NCI-H524 treated with DMSO at 0.1 percent for 48 hours (cell line): Measurements from ENCODE around the gene CHRNA4.

Source experiments
- DNase-seq: peaks from one replicate; lab custom pipeline; 2025; lab: John Stamatoyannopoulos, UW

CHRNA4 gene

DNA sequence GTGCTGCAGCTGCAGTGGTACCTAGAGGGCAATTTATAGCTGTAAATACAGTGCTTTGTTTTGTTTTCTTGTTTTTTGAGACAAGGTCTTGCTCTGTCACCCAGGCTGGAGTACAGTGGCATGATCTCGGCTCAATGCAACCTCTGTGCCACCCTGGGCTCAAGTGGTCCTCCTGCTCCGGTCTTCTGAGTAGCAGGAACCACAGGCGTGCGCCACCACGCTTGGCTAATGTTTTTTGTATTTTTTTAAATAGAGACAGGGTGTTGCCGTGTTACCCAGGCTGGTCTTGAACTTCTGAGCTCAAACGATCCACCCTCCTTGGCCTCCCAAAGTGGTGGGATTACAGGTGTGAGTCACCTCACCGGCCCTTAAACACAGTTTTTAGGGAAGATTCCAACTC lies 26.8 kb downstream of the CHRNA4 start:
- no peak for DNase-seq

GRCh38 chr20:63333241-63333836 lies 27.8 kb downstream of the CHRNA4 start:
- no peak for DNase-seq

GRCh38 chr20:63332488-63333240 lies 28.5 kb downstream of the CHRNA4 start:
- DNase-seq = no peak

GRCh38 chr20:63331741-63332400 lies 29.3 kb downstream of the CHRNA4 start:
- no peak for DNase-seq

GRCh38 chr20:63330940-63331339 lies 30.2 kb downstream of the CHRNA4 start:
- no peak for DNase-seq

DNA sequence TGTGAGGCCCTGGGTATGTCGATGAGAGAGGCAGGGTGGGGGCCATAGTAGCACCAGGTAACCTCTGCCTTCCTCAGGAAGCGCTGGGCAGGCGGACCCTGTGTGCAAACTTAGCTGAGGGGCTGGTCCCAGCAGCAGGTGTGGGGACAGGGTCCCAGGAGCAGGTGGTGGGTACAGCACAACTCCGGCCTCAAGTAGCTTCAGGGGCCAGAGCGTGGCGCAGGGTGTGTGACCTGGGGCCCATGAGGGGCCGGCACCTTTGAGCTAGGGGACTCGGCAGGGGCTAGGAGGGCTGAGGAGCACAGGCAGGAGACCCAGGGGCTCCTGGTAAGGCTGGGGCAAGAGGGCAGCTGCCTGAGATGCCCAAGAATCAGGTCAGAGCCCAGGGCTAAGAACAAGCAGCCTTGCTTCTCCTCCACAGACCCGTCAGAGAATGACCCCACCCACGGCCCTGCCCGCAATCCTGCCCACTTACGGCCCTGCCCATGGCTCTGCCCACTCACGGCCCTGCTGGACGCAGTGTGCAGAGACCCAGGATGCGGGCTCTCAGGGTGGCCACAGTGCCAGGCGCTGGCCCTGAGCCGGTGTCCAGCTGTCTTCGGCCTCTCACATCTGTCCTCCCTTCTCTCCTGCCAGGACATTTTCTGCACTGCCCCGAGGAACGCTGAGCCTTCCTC lies 30.9 kb downstream of the CHRNA4 start:
- no peak for DNase-seq

DNA sequence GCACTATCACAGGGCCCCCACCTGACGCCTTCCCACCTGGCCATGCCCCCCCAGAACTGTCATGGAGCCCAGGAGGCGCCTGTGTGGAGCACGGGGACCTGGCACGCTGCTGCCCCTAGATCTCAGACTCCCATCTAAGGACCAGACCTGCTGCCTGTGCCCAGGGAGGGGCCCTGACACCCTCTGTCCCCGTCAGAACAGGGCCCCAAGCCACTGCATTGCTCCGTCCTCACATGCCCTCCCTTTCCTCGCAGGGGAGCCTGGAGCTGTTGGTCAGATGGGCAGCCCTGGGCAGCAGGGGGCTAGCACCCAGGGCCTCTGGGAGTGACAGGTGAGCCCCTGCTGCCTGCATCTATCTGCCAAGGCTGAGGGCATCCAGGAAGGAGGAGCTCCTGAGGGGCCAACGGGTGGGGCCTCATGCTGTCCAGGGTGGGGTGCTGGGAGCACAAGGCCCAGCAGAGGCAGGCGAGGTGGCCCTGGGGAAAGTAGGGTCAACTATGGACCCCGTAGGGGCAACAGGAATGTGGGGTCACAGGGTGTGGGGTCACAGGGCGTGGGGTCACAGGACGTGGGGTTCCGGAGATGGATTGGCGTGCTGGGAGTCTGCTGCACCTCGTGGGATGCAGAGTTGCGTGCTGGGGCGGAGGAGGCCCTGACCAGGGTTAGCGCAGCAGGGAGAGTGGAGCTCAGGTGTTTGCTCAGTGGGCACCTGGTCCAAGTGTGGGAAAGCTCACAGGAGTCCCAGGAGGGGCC lies 31.6 kb downstream of the CHRNA4 start:
- no peak for DNase-seq

GRCh38 chr20:63328718-63329275 lies 32.4 kb downstream of the CHRNA4 start:
- no peak for DNase-seq

DNA sequence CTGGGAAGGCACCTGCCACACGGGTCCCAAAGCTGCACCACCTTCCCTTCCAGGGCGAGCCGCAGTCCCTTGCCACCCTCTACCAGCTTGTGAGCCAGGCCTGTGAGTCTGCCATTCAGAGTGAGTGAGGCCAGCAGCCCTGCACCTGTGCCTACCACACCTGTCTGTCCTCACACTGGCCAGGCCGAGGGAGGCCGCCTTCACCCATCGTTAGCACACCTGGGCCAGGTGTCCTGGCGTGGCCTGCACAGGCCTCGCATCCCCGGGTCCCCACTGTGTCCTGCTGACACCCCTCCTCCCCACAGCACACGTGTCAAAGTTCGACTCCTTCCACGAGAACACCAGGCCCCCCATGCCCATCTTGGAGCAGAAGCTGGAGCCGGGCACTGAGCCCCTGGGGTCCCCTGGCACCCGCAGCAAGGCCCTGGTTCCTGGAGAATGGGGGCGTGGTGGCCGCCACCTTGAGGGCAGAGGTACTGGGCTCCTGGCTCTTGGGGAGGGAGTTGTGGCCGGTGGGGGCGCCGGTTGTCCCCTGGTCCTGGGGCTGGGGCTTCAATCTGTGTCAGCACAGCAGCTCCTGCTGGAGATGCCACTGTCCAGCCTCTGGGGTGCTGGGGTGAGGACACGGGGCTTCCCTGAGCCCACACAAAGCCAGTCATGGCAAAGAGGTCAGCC lies 33.0 kb downstream of the CHRNA4 start:
- no peak for DNase-seq

GRCh38 chr20:63327231-63327745 lies 33.9 kb downstream of the CHRNA4 start:
- no peak for DNase-seq

- DNase-seq = no peak
Observed at GRCh38 chr20:63326314-63327230, 34.6 kb downstream of the CHRNA4 start.

DNA sequence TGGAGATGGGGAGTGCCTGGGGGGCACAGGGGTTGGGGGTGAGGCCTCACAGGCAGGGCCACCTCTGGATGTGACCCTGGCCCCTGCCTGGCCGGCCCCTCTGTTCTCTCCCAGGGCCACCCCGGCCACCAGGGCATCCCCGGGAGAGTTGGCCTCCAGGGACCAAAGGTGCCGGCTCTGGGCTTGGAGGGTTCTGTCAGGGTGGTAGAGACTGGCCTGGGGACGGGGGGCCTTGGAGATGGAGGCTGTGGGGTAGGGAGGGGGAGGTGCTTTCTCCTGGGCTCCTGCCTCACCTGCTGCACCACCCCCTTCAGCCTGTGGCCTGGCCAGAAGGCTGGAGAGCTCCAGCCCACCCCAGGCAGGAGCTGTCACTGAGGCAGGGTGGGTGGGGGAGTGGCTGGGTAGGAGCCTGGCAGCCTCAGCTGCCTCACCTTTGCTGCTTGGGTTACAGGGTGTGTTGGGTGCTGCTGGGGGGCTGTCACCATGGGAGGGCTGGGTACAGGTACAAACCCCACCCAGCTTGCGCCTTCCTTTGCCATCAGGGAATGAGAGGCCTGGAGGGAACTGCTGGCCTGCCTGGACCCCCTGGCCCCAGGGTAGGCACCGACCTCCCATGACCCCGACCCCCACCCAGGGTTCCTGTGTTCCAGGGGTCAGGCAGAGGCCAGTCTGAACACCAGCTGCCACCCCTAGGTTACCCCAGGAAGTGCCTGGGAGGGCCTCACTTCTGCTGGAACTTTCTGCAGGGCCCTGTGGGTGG lies 35.4 kb downstream of the CHRNA4 start:
- no peak for DNase-seq

- no peak for DNase-seq
Observed at GRCh38 chr20:63325021-63325471, 36.1 kb downstream of the CHRNA4 start.

- no peak for DNase-seq
Observed at GRCh38 chr20:63323357-63323981, 37.7 kb downstream of the CHRNA4 start.

- DNase-seq = no peak
Observed at GRCh38 chr20:63322933-63323273, 38.2 kb downstream of the CHRNA4 start.

DNA sequence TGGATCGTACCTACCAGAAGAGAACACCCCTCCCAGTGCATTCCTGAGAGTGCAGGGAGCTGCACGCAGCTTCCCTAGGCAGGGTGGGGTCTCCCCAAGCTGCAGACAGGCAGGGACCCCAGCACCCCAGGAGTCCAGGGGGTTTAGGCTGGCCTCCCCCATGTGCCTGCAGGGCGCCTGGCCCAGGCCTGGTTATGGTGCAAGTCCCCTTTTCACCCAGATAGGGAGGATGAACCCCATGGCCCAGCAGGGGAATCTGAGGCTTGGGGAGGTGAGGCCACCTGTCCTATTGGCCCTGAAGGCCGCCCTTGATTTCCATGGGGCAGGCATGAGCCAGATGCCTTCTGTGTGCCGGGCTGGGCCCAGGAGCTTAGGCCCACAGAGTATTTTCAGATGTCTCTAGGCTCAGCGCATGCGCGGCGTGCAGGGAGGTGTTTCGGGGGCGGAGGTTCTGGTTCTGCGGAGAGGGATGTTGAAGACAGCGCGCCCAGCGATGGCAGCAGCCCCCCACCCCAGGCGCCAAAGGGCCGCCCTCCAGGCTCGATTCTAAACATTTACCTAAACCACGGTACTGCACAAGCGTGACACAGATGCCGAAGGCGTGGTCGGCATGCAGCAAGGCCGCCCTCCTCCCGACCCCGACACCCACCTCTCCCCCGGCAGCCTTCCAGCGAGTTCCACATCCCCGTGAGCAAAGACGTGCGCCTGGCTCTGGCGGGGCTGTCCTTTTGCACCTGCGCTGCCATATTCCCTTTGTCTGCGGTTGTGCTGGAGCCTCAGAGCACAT lies 38.8 kb downstream of the CHRNA4 start:
- DNase-seq = no peak

DNA sequence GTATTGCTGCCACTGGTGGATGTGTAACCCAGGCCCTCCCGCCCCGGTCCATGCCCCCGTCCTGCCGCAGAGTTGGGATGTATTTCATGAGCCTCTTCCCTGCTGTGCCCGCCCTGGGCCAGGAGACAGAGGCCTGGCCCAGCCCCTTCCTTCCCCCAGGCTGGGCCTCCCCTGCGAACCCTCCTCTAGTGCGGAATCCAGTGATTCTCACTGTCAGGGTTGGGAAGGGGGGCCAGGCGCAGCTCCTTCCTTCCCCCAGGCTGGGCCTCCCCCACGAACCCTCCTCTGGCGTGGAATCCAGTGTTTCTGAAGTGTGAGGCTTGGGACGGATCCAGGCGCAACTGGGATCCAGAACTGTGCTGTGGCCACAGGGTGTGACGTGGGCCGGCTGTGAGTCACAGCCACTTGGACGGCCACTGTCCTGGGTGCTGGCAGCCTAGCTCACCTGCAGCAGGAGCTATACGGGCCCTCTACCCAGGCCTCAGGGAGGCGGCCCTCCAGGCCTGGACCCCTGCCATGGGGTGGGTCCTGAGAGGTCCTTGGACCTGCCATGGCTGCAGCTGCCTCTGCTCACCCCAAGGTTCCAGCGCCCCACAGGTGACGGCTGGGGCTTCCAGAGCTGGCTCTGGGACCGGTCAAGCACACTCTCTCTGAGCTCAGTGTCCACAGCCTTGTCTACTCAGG lies 39.9 kb downstream of the CHRNA4 start:
- no peak for DNase-seq
